Liver (tissue), 9 donors: Measurements from ENCODE around the gene PGBD5. TPM values are rescaled to one million over a fixed set of nuclear protein-coding genes. Genes with fewer than 3 reads are reported as not detected.

Experiments used
- DNase-seq: peaks from one replicate; pipeline ENCODE4 v3.0.0-alpha.2; 2017; ENCODE audit warnings: low spot score
- H3K27ac ChIP-seq, 2 donors: one replicate each; pipeline ENCODE4 v1.7.0; 2013; ENCODE audit warnings: inconsistent platforms in 2 of 2, low read length in 2 of 2, control low read depth in 1 of 2, low read depth in 1 of 2, mild to moderate bottlenecking in 1 of 2
- H3K27me3 ChIP-seq, 4 donors: one replicate each; pipeline versions ENCODE4 v1.6.1 to v1.7.0; 2013; ENCODE audit warnings: low read length in 3 of 4, inconsistent platforms in 1 of 4, mild to moderate bottlenecking in 1 of 4, moderate library complexity in 1 of 4; ENCODE audit not compliant: control insufficient read depth in 4 of 4, insufficient read depth in 4 of 4
- H3K36me3 ChIP-seq, 4 donors: one replicate each; pipeline versions ENCODE4 v1.6.1 to v1.7.0; 2013; ENCODE audit warnings: low read length in 3 of 4, mild to moderate bottlenecking in 3 of 4, low read depth in 1 of 4, moderate library complexity in 1 of 4; ENCODE audit not compliant: control insufficient read depth in 4 of 4, insufficient read depth in 3 of 4
- H3K4me1 ChIP-seq, 4 donors: one replicate each; pipeline versions ENCODE4 v1.6.1 to v1.7.0; 2013; ENCODE audit warnings: low read length in 3 of 4, mild to moderate bottlenecking in 3 of 4, moderate library complexity in 1 of 4; ENCODE audit not compliant: control insufficient read depth in 4 of 4, insufficient read depth in 4 of 4
- H3K4me3 ChIP-seq, 3 donors: one replicate each; pipeline versions ENCODE4 v1.6.1 to v1.7.0; 2013; ENCODE audit warnings: low read length in 3 of 3, control low read depth in 1 of 3, low read depth in 1 of 3, mild to moderate bottlenecking in 1 of 3
- H3K9ac ChIP-seq, 2 donors: one replicate each; pipeline ENCODE4 v1.7.0; 2013; ENCODE audit warnings: low read length in 2 of 2, mild to moderate bottlenecking in 2 of 2, moderate library complexity in 2 of 2, control low read depth in 1 of 2, low read depth in 1 of 2
- H3K9me3 ChIP-seq, 4 donors: one replicate each; pipeline versions ENCODE4 v1.6.1 to v1.7.0; 2013; ENCODE audit warnings: low read length in 3 of 4; ENCODE audit not compliant: control insufficient read depth in 4 of 4
- ATF3 ChIP-seq: IDR thresholded peaks from 2 replicates; pipeline ENCODE4 v1.6.1; 2016; ENCODE audit warnings: antibody characterized with exemption
- EGR1 ChIP-seq, 2 donors: IDR thresholded peaks; 2 replicates each; pipeline ENCODE4 v1.6.1; 2016 to 2018; ENCODE audit warnings: antibody characterized with exemption in 2 of 2, low read depth in 2 of 2
- FOXA1 ChIP-seq: IDR thresholded peaks from 2 replicates; pipeline ENCODE4 v1.6.1; 2016; ENCODE audit warnings: antibody characterized with exemption
- FOXA2 ChIP-seq: IDR thresholded peaks from 2 replicates; pipeline ENCODE4 v1.6.1; 2016; ENCODE audit warnings: antibody characterized with exemption
- HNF4A ChIP-seq, 2 donors: conservative IDR thresholded peaks; 2 replicates each; pipeline ENCODE4 v1.6.1; 2016; ENCODE audit warnings: antibody characterized with exemption in 2 of 2, mild to moderate bottlenecking in 2 of 2
- JUND ChIP-seq, 2 donors: IDR thresholded peaks; 2 replicates each; pipeline ENCODE4 v1.6.1; 2016; ENCODE audit warnings: antibody characterized with exemption in 2 of 2
- MAX ChIP-seq: IDR thresholded peaks from 2 replicates; pipeline ENCODE4 v1.6.1; 2016; ENCODE audit warnings: antibody characterized with exemption
- NR2F2 ChIP-seq: IDR thresholded peaks from 2 replicates; pipeline ENCODE4 v1.6.1; 2016; ENCODE audit warnings: antibody characterized with exemption
- REST ChIP-seq: IDR thresholded peaks from 2 replicates; pipeline ENCODE4 v1.6.1; 2016; ENCODE audit warnings: antibody characterized with exemption, mild to moderate bottlenecking
- RXRA ChIP-seq, 2 donors: IDR thresholded peaks; 2 replicates each; pipeline ENCODE4 v1.6.1; 2017 to 2018; ENCODE audit warnings: antibody characterized with exemption in 2 of 2, mild to moderate bottlenecking in 1 of 2
- TAF1 ChIP-seq: conservative IDR thresholded peaks from 2 replicates; pipeline ENCODE4 v1.6.1; 2016; ENCODE audit warnings: antibody characterized with exemption, mild to moderate bottlenecking
- YY1 ChIP-seq: IDR thresholded peaks from 2 replicates; pipeline ENCODE4 v1.6.1; 2016; ENCODE audit warnings: antibody characterized with exemption, mild to moderate bottlenecking
- ZBTB33 ChIP-seq: IDR thresholded peaks from 2 replicates; pipeline ENCODE4 v1.6.1; 2016; ENCODE audit warnings: antibody characterized with exemption
- WGBS: extraction: QIAGEN DNeasy Blood & Tissue Kit; methylation state at CpG from one replicate; pipeline ENCODE4 v1.1.7; 2013; 5-methylcytosine and 5-hydroxymethylcytosine counted together
- polyA plus RNA-seq, 2 donors: library from polyadenylated mRNA; stranded (reverse) in 1 of 2; unstranded in 1 of 2; fragments of 200-250 nt in 1 of 2; fragments of >200 nt in 1 of 2; fragmentation: Nextera tagmentation in 1 of 2; extraction: Ambion mirVana in 1 of 2; gene quantifications; one replicate each; pipeline versions ENCODE4 v1.2.1 to v1.2.3, GENCODE V29; 2013 to 2015
- total RNA-seq, 2 donors: library from RNA; depleted of rRNA; stranded (reverse); fragments of >200 nt; gene quantifications; one replicate each; pipeline ENCODE4 v1.2.3, GENCODE V29; 2014
- donor health status: healthy.
- donor health status: healthy.
- donor health status: healthy.
- donor health status: healthy.
- donor health status: healthy.

Gene PGBD5
- total and polyA plus RNA-seq, 4 donors: 0.88 to 5.4 (median 2.7) TPM

- Histone ChIP-seq H3K4me1 (peaks cover 0 to 9% (median 5%) of the 10 kb centered on the region in 4 donors), H3K27ac (no peak overlapping the region), H3K36me3 (no peaks in the 10 kb centered on the region), H3K9me3 (no peaks in the 10 kb centered on the region), H3K9ac (no peak overlapping the region), H3K4me3 (no peak overlapping the region), H3K27me3 (no peaks in the 10 kb centered on the region)
- no peak for DNase-seq
- TF ChIP-seq FOXA1 (no peak), YY1 (no peak), JUND (IDR thresholded peaks at IDR 0.05) (no peak), ZBTB33 (no peak), EGR1 (IDR thresholded peaks at IDR 0.05; ENCODE audit: low read depth in 2 of 2) (no peak), REST (no peak), HNF4A (conservative IDR thresholded peaks at IDR 0.05) (no peak), TAF1 (no peak), MAX (no peak), ATF3 (no peak), NR2F2 (no peak), RXRA (IDR thresholded peaks at IDR 0.05) (no peak), FOXA2 (no peak)
- 95% methylated on average over 5 of the region's 5 CpGs for WGBS
These were observed 88.9 kb downstream of the PGBD5 start for GRCh38 chr1:230337266-230337665.

GRCh38 chr1:230335861-230336522 is 90.1 kb downstream of the PGBD5 start:
- H3K4me1 ChIP-seq: peaks cover 0 to 6% (median 2%) of the 10 kb centered on the region in 4 donors
- no peaks in the 10 kb centered on the region for H3K9me3 ChIP-seq
- no peaks in the 10 kb centered on the region for H3K27me3 ChIP-seq
- TF ChIP-seq ZBTB33 (no peak), NR2F2 (no peak)
- DNase-seq: no peak
- H3K36me3 ChIP-seq: no peaks in the 10 kb centered on the region
- H3K4me3 ChIP-seq: no peak overlapping the region
- no peak overlapping the region for H3K9ac ChIP-seq
- no peak overlapping the region for H3K27ac ChIP-seq
- 88% methylated on average over 12 of the region's 12 CpGs for WGBS
